GM18505 (cell line): ENCODE measurements around the gene MYL10.
"Not testable (repeated sequence)": the region's sequence is repeated elsewhere in the genome, so short reads cannot be mapped to it uniquely, and the experiment has no call there.

Experiments
- ATAC-seq: cut with Tn5 transposase; IDR thresholded peaks from one replicate; pipeline ENCODE4 v1.9.1; 2021; ENCODE audit not compliant: unreplicated experiment
- POLR2A ChIP-seq: IDR thresholded peaks from 4 replicates; pipeline ENCODE4 v1.6.1; 2011; ENCODE audit warnings: borderline replicate concordance; ENCODE audit not compliant: insufficient read depth, insufficient read length; ENCODE audit errors: extremely low read depth

Gene MYL10

DNA sequence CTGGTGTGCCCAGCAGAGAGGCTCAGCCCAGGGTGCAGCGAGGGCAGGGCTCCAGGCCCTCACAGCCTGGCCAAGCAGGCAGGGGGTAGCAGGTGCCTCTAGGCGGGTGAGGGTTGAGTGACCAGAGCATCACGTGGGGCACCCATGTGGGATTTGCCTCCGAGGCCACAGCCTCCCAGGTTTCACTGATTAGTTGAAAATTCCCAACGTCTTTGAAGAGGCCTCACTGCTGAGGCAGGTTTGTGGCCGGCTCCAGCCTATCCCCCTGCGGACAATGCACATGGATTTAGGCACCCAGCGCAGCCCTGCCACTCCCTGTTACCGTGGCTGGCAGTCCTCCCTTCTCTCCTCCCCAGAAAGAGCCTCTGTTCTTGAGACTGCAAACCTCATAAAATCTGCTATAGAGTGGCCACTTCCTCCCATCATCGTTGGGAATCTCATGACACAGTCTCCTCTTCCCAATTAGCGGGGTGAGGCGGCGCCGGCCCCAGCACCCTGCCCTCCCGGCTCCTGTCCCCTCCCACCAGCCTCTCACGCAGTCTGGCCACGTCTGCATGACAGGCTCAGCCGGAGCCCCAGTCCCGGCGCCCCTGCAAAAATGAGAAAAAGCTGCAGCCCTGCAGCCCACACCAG lies 10.8 kb downstream of the MYL10 start:
- no peak for ATAC-seq
- no peak for TF ChIP-seq POLR2A

DNA sequence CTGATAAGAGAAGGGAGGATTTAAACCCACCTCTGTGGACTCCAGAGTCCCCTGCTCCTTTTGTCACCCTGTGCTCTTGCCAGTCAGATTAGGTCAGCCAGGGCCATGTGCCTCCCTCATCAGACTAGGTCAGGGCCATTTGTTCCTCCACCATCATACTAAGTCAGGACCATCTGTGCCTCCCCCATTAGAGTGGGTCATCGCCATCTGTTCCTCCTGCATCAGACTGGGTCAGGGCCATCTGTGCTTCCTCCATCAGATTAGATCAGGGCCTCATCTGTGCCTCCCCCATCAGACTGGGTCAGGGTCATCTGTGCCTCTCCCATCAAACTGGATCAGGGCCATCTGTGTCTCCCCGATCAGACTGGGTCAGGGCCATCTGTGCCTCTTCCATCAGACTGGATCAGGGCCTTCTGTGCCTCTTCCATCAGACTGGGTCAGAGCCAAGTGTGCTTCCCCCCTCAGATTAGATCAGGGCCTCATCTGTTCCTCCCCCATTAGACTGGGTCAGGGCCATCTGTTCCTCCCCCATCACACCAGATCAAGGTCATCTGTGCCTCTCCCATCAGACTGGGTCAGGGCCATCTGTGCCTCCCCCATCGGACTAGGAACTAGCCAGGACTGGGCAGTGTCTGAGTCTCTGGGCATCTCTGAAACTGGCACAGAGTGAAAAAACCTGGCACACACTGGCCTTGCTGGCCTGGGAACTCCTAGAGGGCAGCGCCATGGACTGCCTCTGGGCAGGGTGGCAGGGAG lies 11.5 kb downstream of the MYL10 start:
- TF ChIP-seq POLR2A, result no peak
- ATAC-seq, result no peak

DNA sequence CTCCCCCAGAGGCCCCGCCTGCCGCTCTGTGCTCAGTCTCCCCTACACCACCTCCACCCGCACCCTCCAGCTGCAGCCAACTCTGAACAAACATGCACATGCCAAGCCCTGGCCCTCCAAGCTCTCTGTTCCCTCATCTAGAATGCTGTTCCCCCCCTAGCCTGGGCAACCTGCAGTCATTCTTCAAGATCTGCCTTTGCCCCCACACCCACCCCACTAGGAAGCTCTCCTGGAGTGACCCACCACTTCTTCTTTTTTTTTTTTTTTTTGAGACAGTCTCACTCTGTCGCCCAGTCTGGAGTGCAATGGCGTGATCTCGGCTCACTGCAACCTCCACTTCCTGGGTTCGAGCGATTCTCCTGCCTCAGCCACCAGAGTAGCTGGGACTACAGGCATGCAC lies 13.7 kb downstream of the MYL10 start:
- TF ChIP-seq POLR2A, result no peak
- ATAC-seq, result no peak

DNA sequence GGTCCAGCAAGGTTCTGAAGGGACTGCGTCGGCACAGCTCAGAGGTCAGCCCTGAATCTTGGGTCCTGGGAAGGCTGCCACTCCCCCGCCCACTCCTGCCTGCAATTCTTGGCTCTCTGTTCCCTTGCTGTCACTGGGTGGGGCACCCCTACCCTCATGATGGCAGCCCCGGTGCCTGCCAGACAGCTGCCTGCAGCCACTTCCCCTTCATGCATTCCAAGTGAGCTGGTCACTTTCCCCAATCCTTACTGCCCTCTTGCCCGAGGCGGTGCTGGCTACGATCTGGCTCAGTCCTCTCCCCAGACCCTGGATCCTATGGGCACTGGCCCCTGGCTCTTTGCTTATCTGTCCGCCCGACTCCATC lies 14.2 kb downstream of the MYL10 start:
- ATAC-seq, result no peak
- no peak for TF ChIP-seq POLR2A

DNA sequence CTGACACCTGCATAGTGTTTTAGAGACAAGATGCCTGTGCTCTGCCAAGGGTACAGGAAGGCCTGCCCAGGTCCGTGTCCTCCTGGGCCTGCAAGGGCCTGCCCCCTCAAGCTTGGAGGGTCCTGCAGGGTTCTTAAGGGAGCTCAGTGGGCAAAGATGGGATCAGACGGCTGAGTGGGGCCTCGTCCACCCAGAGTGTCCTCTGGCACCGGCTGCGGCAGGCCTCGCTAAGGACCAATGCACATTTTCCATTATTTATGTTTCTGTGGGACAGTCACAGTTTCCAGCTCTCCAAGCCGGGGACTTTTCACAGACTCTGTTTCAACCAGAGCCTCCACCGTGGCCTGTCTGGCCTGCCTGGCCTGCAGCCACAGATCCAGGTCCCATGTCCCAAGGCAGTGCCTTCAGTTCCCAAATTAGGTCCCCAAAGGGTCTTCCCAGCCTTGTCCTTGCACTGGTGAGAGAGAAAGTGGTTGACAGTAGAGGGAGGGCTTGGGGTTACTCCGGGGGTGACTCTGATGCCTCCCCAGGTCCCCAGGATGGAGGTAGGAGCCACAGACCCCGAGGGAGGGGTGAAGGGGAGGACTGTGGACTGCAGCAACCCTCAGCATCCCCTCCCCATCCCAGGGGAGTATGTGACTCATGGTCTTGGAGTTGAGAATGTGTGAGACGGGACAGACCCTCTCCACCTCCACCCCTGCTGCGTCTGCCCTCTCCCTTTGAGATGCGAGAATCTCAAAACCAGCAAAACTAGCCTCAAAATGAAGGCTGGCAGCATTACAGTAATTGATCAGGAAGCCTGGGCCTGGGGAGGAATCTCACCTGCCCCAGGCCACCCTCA lies 14.8 kb downstream of the MYL10 start:
- no peak for ATAC-seq
- no peak for TF ChIP-seq POLR2A

DNA sequence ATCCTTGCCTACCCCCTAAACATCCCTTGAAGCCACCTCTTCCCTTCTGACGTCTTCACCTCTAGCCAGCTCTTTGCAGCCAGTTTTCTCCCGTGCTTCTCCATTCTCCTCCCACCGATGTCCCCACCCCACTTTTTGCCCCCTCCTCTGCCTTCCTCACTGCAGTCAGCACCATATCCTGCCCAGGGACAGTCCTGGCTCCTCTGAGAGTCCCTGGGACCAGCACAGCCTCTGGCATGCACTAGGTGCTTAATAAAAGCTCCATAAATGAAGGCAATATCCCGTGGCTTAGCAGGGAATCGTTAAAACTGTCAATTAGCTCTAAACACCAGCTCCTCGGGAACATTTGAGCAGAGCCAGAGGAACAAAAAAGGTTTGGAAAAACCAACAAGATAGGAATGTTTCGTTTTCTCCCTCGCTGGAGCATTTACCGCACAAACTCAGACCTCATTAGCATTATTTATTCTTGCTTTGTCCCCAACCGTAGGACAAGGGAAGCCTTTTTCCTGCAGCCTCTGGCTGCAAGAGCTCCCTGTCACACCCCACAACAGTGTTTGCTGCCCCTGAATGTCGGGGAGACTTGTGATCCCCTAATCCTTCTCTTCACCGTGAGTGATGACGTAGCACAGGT lies 16.1 kb downstream of the MYL10 start:
- no peak for TF ChIP-seq POLR2A
- ATAC-seq, result no peak

DNA sequence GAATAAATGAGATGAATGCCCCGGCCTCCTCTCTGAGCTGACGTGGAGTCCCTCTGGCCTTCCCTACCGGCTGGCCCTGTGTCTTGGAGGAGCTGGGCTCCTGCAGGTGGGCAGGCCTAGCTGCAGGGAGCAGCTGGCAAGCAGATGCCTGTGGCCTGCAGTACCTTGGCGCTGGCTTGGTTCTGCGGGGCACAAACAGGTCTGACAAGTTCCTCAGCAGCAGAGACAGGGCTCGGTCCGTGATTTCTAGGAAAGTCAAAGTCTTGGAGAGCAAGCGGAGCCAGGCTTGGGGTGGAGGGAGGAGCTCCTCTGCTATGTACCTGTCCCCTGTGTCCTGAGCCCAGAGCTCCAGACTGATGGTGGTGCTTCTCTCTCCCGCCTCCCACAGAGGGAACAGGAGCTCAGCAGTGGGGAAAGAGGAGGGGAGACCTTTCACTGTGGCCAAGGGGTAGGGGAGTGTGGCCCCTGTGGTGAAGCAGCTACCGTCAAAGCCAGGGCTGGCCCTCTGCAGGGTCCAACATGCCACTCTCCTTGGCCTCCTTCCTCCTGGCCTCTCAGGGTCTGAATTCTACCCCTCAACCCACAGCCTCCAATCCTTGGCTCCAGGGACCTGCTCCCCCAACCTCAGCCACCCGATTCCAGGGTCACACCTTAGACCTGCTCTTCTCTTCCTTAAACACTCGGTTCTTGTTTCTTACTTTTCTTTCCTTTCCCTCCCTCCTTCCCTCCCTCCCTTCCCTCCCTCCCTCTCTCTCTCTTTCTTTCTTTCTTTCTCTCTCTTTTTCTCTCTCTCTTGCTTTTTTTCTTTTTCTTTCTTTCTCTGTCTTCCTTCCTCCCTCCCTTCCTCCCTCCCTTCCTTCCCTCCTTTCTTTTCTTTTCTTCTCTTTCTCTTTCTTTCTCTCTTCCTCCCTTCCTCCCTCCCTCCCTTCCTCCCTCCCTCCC lies 20.1 kb downstream of the MYL10 start:
- ATAC-seq, result no peak
- no peak for TF ChIP-seq POLR2A

DNA sequence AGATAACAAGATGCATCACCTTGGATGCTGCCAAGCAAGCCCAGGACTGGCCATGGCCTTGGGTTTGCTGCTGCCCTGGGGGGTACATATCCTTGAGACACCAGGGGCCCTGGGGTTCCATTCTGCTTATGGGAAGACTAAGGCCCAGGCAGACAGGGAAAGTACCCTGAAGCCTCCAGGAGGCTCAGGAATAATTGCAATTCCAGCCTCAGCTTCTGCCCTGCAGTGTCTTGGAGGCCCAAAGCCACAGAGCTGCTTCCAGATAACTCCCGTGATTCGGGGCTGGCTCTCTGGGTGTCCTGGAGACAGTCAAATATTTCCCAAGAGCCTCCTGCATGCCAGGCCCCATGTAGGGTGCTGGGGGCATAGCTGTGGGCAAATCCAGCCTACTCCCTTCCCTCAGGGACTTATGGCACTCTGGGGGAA lies 22.6 kb downstream of the MYL10 start:
- no peak for ATAC-seq
- TF ChIP-seq POLR2A, result no peak

DNA sequence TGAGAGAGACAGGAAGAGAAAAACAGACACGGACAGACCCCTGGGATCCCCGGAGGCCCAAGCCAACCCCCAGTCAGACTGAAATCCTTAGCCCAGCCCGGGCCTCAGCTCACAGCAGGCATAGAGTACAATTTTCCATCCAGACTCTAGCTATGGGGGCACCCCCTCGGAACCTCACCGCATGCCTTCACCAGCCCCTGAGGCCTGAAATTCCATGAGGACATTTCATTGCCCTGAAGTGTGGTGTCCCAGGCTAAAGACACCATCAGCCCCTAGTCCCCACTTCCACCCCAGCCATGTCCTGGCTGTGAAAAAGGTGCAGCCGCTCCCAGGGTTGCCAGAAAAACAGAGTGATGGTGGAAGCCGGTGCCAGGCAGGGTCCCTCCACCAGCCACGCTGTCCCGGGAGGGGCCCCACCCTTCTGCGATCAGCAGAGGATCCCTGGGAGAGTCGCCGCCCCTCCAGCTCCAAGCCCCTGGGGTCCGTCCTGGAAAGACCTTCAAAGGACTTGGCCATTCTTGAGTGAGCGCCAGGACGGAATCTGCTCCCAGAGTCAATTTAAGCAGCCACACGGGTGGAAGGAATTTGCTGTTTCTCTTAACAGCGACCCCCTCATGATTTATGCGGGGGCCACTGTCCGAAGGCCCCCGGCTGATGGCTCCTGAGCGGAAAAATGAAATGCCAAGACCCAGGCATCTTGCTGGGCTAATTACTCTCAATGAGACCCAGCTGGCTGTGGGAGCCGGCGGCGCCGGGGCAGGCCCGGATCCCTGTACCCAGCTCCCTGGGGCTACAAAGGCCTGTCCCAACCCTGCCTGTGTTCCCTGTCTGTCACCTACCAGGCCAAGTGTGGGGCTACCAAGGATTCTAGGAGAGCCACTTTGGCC lies 23.2 kb downstream of the MYL10 start:
- TF ChIP-seq POLR2A, result no peak
- ATAC-seq, result no peak

DNA sequence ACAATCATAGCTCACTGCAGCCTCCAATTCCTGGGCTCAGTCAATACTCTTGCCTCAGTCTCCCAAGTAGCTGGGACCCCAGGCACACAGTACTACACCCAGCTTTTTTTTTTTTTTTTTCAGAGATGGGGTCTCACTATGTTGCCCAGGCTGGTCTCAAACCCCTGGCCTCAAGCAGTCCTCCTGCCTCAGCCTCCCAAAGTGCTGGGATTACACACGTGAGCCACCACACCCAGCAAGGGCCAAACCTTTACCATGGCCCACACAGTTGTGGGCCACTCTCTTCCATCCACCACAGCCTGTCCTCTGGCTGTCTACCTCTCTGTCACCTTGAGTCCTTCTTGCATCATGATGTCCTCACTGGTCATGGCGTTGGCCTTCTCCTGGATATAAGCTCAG lies 24.2 kb downstream of the MYL10 start:
- ATAC-seq, result not testable (repeated sequence)

DNA sequence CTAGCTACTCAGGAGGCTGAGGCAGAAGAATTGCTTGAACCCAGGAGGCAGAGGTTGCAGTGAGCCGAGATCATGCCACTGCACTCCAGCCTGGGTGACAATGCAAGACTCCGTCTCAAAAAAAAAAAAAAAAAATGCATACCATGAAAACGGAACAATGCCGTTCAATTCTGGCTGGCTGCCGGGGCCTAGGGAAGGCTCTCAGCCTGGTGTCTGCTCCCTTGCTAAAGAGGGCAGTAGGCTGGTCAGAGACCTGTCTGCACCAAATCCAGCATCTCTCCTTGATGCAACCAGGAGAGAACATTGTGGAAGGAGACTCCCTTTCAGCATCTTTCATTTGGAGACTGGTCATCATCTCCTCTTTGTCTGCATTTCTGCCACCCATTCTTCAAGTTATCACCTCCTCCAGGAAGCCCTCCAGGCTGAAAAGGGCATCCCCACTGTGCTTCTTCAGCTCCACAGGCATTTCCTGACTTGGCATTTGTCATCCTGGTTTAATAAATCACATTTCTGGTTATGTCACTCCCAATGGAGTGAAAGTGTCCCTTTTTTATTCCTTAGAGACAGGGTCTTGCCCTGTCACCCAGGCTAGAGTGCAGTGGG lies 24.7 kb downstream of the MYL10 start:
- no peak for TF ChIP-seq POLR2A
- ATAC-seq, result no peak

DNA sequence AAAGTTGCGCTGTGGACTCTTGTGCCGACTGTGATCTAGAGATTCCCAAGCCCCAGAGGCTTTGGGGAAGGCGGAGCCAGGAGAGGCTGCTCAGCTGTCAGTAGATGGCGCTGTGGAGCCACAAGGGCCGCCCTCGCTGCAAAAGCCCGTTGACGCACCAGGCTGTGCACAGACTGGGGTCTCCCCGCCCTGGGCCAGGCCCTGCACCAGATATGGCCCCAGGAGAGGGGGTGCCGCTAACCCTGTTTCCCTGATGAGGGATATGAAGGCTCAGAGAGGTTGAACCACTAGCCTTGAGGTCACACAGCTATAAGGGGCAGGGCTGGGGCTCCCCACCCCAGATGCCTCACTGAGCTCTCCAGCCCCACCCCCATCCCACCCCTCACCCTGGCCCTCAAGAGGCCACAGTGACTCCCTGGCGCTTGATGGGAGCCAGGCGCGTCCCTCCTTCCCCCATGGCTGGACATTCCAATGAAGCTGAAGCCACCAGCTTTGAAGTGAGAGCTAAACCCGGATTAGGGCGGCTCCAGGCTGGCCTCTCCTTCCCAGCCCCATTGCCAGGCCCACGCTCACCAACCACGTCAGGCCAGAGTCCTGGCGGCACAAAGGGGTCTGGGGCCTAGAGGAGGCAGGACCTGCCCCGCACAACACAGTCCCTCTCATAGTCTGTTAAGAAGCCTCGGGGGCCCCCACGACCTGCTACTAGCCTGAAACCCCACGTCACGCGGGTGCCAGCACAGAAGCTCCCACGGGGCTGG lies 26.4 kb downstream of the MYL10 start:
- ATAC-seq, result no peak
- no peak for TF ChIP-seq POLR2A
